Hematopoietic multipotent progenitor cell treated with erythropoietin and hydrocortisone succinate and interleukin-3 and kit ligand, for 4 days (in vitro differentiated cells): ENCODE measurements around the gene RTN3.
"Not testable (repeated sequence)": the region's sequence is repeated elsewhere in the genome, so short reads cannot be mapped to it uniquely, and the experiment has no call there.

Experiments used
- DNase-seq: peaks from one replicate; pipeline ENCODE4 v3.0.0-alpha.2; 2015

Gene RTN3, protein sequence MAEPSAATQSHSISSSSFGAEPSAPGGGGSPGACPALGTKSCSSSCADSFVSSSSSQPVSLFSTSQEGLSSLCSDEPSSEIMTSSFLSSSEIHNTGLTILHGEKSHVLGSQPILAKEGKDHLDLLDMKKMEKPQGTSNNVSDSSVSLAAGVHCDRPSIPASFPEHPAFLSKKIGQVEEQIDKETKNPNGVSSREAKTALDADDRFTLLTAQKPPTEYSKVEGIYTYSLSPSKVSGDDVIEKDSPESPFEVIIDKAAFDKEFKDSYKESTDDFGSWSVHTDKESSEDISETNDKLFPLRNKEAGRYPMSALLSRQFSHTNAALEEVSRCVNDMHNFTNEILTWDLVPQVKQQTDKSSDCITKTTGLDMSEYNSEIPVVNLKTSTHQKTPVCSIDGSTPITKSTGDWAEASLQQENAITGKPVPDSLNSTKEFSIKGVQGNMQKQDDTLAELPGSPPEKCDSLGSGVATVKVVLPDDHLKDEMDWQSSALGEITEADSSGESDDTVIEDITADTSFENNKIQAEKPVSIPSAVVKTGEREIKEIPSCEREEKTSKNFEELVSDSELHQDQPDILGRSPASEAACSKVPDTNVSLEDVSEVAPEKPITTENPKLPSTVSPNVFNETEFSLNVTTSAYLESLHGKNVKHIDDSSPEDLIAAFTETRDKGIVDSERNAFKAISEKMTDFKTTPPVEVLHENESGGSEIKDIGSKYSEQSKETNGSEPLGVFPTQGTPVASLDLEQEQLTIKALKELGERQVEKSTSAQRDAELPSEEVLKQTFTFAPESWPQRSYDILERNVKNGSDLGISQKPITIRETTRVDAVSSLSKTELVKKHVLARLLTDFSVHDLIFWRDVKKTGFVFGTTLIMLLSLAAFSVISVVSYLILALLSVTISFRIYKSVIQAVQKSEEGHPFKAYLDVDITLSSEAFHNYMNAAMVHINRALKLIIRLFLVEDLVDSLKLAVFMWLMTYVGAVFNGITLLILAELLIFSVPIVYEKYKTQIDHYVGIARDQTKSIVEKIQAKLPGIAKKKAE

DNA sequence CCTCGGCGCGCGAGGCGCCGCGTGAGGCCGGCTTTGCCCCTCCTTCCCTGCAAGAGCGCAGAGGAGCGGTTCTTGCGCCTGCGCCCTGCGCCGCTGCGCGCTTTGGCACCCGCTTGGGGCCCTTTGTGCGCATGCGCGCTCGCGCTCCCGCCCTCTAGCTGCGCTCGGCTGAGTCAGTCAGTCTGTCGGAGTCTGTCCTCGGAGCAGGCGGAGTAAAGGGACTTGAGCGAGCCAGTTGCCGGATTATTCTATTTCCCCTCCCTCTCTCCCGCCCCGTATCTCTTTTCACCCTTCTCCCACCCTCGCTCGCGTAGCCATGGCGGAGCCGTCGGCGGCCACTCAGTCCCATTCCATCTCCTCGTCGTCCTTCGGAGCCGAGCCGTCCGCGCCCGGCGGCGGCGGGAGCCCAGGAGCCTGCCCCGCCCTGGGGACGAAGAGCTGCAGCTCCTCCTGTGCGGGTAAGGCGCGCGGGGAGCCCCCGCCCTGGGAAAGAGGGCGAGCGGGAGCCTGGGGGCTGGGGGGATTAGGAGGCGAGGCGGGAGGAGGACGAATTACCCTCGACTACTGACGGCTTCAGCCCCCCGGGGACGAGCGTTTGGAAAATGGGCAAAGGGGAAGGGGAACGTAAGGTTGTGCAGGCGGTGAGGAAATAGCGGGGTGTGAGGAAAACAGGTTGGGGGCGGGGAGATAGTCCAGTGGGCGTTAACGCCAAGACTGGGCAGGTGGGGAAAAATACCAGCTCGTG lies at the start of gene RTN3:
RTN3 (plus strand) TSS at position 180 of the 745 bp plus-strand sequence; CDS start at position 317, 137 bp downstream.
- DNase-seq, result peak; percentile 99

DNA sequence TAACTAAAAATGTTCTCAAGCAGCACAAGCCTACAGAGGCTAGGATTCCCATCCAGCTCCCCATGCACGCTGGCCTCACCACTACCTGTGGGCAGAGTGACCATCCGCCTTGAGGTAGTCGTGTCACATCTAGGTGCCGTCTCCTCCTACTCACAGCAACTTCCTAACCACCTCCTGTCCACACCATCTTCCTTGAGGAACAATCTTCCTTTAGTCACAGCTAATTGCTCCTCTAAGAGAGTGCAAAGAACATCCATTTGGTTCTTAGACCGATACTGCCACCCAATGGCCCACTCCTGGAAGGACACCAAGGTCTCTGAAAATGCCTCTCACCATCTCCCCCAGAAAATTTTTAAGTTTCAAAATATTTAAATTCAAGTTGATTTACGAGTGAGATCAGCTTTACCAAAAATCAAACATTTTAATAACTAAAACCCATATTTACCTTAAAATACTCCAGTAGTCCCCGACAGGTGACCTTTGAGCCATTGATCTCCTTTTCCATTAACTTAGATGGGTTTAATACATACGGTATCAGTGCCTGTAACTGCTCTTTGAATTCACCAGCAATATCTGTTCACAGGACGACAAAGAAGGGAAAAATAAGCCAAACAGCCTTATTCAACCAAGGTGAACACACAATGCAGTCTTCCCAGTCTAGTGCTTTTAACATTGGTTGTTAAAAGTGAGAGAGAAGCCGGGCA lies 45.4 kb upstream of the RTN3 start:
- peak; percentile 80 for DNase-seq

DNA sequence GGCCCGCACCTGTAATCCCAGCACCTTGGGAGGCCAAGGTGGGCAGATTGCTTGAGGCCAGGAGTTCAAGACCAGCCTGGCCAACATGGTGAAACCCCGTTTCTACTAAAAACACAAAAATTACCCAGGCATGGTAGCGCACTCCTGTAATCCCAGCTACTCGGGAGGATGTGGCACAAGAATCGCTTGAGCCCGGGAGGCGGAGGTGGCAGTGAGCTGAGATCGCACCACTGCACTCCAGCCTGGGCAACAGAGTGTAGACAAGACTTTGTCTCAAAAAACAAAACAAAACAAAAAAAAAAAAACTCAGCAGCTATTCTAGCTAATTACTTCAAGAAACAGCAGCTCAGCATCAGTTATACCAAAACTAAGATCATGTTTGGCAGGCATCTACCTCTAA lies 42.9 kb upstream of the RTN3 start:
- DNase-seq, result not testable (repeated sequence)

DNA sequence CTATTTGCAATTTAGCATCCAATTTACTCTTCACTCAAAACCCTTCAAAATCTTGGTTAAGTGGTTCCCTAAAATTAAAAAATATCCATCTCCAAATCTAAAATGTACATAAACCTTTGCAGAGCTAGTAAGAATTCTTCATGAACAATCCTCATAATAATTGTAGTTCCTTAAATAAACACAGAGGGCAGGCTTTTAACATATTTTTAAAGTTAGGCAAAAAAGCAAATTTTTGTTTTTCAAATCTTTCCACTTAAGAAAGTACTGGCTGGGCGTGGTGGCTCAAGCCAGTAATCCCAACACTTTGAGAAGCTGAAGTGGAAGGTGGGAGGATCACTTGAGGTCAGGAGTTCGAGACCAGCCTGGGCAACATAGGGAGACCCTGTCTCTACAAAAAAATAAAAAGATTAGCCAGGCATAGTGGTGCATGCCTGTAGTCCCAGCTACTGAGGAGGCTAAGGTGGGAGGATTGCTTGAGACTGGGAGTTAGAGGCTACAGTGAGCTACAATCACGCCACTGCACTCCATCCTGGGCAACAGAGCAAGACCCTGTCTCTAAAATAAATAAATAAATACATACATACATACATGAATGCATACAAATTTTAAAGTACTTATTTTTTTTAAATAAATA lies 42.0 kb upstream of the RTN3 start:
- DNase-seq, result peak; percentile 67

DNA sequence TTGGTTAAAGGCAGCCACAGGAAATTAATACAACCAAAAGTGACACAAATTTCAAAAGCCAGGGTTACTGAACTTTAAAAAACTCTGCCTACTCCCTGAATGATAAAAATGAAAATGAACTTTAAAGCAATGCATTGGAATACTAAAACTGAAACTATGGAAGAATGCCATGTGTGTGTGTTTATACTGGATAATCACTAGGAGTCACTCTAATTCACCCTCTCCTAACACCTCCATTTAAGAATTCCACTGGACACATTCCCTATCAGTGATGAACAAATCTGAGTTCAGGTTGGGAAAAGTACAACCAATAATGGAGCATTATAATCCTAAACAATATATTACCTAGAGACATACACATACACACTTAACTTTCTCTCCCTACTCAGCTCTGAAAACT lies 39.6 kb upstream of the RTN3 start:
- DNase-seq, result no peak

DNA sequence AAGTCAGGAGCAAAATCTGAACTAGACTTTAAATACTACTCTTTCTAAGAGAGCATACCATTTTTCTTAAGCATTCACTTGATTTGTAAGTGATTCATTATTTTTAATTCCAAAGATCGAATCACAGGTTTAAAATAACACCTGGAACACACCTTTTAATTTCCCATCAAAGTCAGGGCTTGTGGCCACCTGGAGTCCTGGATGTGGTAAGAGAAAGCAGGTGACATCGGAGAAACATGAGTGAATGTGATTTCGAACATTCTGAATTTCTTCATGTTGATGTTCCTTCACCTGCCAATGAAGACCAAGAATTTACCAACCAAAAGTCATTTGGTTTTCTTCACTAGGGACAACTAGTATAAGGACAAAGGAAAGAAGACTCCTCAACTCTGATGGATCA lies 38.1 kb upstream of the RTN3 start:
- DNase-seq, result no peak

DNA sequence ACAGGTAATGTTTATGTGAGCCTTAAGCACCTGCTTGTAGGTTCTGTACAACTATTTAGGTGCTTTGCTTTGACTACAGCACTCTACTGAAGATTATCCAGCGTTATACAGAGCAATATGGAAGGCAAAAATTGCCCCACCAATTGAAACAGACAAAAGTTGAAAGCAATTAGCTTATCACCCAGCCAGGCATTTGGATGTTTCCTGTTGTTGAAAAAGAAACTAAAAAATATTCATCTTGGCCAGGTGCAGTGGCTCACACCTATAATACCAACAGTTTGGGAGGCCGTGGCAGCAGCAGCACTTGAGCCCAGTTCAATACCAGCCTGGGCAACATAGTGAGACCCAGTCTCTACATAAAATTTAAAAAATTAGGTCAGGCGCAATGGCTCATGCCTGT lies 28.6 kb upstream of the RTN3 start:
- no peak for DNase-seq

DNA sequence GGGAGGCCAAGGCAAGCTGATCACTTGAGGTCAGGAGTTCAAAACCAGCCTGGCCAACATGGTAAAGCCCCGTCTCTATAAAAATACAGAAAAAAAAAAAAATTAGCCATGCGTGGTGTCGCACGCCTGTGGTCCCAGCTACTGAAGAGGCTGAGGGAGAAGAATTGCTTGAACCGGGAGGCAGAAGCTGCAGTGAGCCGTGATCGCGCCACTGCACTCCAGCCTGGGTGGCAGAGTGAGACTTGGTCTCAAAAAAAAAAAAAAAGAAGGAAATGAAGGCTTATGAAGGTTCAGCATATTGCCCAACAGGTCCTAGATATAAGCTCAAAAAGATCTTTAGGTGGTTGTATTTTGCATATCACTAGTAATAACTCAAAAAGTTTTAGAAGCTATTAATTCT lies 20.3 kb upstream of the RTN3 start:
- peak; percentile 9 for DNase-seq

DNA sequence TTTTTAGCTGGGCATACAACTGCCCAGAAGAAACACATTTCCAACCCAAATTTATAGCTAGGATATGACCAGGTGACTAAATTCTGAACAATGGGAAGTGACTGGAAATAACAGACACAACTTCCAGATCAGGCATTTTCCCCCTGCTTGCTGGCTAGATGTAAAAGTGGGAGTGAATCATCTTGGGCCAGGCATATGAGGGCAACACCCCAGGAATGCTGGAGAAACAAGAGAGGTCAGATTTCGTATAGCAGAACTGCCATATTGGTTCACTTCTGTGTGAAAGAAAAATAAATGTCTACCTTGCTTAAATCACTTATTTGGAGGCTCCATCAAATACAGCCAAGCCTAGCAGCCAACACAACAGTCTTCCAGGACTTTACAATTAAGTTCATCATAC lies 17.5 kb upstream of the RTN3 start:
- DNase-seq, result no peak

DNA sequence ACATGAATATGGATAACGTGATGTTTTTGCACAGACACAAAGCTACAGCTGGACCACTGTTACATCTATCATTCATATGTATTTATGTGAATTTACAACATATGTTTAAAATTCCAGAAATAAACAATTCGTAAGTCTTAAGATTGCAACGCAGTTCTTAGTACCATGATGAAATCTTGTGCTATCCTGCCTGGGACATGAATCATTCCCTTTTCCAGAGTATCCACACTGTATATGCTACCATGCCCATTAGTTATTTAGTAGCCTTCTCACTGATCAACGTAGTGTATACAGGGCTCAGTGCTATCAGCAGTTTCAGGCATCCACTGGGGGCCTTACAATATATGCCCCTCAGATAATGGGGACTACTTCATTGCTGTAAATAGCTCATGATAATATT lies 14.4 kb upstream of the RTN3 start:
- DNase-seq, result no peak

DNA sequence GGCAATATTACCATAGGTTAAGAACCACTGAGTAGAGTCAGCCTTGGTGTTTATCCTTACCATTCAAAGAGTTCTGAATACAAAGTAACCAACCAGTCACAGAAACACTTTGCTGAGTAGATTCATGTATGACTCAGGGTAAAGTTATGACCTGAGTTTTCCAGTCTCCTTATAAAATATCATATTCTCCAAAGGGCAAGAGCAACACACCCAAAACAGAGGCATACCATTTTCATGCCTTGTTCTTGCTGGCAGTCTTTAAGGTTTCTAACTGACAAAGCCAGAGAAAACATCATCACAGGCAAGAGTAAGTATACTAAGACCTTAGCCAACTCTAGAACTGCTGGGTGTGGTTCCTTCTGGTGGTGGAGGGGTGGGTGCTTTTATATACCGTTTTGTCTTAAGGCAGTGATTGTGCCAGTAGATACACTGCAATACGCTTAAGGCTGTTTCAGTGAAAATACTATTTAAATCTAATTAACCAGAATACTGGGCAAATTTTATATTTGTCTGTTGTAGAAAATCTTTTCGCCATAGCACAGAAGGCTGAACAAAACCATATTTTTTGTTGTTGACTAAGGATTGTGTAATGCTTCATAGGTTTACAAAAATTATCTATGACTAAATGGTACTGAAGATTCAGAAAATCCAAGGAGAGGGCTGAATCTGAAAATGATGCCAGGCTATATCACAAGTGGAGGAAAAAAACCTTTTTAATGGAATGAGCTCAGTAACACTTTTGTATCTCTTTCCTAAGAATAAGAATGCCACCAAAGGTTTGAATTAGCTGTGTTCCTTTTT lies 13.1 kb upstream of the RTN3 start:
- DNase-seq, result peak; percentile 55

DNA sequence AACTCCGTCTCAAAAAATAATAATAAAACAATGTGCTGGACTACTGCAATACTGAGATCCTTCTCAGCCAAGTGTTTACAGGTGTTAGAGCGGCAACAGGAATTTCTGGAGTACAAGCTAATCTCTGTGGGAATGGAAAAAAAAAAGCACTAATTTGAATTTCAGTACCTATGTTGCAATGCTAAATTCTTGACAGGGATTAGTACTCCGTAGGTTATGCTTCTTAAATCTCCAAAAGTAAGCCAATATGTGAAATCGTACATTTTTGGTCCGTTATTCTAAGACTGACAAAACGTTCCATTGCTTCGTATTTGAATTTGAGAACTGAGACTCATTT lies 11.2 kb upstream of the RTN3 start:
- no peak for DNase-seq

DNA sequence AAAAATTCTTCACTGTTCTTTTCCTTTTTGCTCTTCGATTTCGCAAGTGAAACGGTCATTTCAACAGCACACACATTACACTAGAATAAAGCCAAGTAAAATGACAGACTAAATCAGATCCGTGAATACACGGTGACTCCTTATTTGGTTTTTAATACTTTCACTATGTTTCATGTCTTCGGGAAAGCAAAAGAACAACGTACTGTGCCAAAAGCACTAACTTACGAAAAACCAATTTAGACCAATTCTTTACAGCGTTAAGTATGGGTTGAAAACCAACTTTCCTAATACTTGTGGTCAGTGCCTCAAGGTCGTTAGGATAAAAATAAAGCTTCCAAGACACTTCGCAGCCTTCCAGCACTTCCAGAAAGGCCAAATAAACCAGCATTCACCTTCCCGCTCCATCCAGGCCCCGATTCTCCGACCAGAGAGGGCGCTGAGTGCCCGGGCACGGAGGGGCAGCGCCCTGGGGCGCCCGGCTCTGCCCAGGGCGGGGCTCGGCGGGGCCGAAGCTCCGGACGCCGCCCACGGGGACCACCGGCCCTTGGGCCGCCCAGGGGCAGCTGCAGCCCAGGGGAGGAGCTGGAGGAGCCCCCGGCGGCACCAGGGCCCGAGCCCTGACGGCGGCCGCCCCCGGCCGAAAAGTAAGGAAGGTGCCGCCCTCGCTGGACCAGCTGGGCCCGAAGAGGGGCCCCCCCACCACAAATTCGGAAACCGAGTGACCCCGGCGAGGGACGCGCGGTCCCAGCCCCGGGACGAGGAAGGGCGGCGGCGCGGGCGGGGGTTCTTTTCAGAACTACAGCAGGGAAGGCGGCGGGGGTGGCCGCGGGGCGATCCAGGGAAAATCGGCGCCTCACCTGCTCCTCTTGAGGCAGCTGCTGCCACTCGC lies 10.6 kb upstream of the RTN3 start:
- DNase-seq, result peak; percentile 80

DNA sequence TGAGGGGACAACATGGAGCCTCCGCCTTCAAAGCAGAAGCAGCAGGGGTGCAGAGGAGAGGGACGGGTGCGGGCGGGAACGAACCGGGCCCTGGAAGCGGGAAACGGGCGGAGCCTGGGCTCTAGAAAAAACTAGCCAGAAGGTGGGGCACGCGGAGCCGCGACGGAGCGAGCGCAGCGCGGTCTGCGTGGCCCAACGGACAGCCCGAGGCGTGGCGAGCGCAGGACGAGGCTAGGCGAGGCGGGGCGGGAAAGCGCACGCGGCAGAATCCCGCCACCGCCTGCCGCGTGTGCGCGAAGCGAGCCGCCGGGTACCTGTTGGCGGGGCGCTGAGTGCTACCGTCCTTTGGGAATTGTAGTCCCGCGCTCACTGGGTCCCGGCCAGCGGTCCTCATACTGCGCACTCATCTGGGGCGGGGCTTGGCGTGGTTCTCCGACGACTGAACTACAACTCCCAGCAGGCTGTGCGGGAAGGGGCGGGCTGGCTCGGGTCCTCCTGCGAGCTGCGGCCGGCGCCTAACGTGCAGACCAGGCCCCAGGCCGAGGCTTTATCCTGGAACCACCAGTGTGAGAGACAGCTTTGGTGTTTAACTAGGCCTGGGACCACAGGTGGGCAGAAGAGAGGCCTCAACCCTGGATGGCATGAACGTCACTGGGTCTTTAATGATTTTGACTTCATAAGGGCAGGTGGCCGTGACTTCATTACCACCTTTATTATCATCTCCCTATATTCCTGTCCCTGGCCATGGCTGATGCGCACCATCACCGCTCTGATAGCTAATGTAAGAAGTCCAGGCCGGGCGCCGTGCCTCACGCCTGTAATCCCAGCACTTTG lies 9.8 kb upstream of the RTN3 start, which contains the start of gene ATL3:
ATL3 (minus strand) TSS at position 55 of the 834 bp plus-strand sequence; CDS start at position 14, 41 bp downstream.
- peak; percentile 98 for DNase-seq

DNA sequence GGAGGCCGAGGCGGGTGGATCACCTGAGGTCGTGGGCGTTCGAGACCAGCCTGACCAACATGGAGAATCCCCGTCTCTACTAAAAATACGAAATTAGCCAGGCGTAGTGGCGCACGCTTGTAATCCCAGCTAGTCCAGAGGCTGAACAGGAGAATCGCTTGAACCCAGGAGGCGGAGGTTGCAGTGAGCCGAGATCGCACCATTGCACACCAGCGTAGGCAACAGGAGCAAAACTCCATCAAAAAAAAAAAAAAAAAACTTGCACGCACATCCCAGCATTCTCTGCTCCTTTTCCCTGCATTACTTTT lies 9.2 kb upstream of the RTN3 start:
- DNase-seq, result no peak

DNA sequence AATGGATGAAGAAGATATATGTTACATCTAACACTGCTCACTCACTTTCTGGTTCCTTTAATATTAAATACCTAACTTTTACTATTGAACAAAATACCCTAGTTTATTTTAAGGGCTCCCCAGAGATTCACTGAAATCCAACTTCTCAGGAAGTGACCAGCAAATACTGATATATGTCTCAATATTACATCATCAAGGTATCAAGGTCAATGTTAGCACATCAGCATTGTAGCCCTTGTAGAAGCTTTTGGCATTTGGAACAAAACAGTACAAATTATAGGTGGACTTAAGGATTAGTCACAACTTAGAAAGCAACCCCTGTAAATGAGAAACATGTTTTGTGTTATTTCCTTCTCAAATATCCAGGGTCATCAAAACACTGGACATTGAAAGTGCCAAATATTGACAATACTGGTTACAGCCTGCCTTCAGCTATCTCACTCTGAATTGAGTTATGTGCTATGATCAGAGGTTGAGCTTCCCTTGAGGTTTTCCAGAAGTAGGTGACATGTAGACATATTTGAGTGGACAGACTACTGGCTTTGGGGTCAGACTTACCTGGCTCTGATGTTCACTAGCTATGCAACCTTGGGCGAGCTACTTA lies 8.3 kb upstream of the RTN3 start:
- DNase-seq, result no peak

DNA sequence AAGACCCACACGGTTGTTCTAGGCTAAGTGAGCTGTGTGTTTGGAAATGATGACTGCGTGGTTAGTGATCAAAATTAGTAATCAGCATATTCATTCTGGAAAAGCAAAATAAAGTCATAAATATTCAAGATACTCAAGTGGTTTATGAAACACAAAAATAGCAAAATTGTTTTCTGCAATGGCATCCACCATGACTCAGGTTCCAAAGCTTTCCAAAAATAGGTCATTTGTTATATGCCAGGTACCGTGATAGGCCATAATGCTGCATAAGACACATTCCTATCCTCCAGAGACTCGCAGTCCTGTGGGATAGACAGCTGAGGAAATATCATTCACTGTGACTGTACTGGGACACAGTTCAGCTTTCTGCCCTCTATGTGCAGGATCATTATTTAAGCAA lies 7.7 kb upstream of the RTN3 start:
- no peak for DNase-seq

DNA sequence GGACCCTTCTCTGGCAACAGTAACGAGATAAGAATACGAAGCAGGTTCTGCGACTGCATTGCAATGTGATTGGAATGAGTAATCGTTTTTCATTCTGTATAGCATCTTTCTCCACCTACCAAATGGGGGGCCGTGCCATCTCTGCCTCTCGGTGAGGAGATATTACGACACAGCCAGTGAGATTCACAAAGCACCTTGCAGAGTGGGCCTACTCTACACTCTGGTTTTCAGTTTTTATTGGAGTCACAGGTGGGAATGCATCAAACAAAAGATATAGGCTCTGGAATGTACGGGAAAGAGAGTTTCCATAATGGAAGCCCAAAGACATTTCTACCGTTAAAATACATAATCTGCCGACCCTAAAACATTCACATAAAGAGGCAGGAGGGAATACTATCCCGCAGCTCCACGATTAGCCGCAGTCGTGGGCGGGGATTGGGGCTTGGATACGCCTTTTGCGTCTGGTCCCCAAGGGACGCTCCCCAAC lies 423 bp upstream of the RTN3 start:
- DNase-seq, result peak; percentile 41
